ENCODE results near the gene FRYL. TPM values are rescaled to one million over a fixed set of nuclear protein-coding genes. Genes with fewer than 3 reads are reported as not detected.

The FRYL gene
- polyA plus RNA-seq, 3 donors, result 10.8 to 15.8 (median 14.4) TPM

DNA sequence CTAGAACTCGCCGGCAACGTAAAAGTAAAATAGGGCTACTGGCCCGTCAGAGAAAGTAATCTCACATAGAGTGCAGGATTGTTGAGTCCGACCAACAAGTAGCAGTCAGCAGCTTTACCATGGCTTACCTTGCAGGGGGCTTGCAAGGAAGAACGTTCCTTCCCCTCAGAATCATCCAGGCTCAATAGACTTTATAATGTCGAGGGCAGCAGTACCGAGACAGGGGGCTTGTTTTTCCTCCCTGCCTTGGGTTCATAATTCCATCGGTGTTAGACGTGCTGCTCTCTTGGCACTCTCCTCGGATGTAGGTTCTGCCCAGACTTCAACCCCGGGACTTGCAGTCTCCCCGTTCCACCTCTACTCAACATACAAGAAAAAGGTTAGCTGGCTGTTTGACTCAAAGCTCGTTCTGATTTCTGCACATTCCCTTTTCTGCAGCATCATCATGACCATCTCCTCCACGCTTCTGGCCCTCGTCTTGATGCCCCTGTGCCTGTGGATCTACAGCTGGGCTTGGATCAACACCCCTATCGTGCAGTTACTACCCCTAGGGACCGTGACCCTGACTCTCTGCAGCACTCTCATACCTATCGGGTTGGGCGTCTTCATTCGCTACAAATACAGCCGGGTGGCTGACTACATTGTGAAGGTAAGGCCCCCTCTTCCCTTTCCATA lies 295.4 kb downstream of the FRYL start:
- H3K9me3 Mint-ChIP-seq, result peaks cover 0 to 23% (median 14%) of the 10 kb centered on the region in 7 donors
- DNase-seq, result no peak

DNA sequence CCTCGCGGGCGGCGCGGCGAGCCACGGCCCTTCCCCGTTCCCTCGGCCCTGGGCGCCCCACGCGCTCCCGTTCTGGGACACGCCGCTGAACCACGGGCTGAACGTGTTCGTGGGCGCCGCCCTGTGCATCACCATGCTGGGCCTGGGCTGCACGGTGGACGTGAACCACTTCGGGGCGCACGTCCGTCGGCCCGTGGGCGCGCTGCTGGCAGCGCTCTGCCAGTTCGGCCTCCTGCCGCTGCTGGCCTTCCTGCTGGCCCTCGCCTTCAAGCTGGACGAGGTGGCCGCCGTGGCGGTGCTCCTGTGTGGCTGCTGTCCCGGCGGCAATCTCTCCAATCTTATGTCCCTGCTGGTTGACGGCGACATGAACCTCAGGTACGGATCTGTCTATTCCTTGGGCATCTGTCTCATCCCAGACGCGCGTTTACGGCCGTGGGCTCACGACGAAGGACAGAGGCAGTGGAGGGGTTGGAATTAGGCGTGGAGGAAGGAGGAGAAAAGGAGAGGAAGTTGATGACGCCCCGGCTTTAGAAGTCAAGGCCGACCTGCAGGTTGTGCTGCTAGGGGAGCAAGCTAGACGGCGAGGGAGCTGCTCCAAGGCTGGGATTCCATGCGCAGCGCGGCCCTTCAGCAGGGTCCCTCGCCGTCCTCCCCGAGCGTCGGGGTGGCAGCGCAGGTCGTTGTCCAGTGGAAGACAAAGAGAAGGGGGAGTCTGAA lies 296.1 kb downstream of the FRYL start:
- no peak overlapping the region for H3K27ac ChIP-seq (ENCODE audit: low read depth in 1 of 2, low read length in 2 of 2)
- intact Hi-C loops (cut with micrococcal nuclease), result no loop called here
- no peaks in the 10 kb centered on the region for H3K79me2 ChIP-seq (ENCODE audit: insufficient read depth, low read length)
- Mint-ChIP-seq H3K4me1 (peaks cover 20% of the 10 kb centered on the region), H3K27me3 (ENCODE audit: low read depth in 3 of 3) (peaks cover 74 to 76% (median 75%) of the 10 kb centered on the region in 3 donors), H3K36me3 (peaks cover 7 to 15% of the 10 kb centered on the region in 2 donors), H3K9me3 (peaks cover 0 to 23% (median 14%) of the 10 kb centered on the region in 7 donors), H3K27ac (no peak overlapping the region), H3K4me3 (peak overlapping the region; percentile 76 to 93)
- TF ChIP-seq, protein P1, sequence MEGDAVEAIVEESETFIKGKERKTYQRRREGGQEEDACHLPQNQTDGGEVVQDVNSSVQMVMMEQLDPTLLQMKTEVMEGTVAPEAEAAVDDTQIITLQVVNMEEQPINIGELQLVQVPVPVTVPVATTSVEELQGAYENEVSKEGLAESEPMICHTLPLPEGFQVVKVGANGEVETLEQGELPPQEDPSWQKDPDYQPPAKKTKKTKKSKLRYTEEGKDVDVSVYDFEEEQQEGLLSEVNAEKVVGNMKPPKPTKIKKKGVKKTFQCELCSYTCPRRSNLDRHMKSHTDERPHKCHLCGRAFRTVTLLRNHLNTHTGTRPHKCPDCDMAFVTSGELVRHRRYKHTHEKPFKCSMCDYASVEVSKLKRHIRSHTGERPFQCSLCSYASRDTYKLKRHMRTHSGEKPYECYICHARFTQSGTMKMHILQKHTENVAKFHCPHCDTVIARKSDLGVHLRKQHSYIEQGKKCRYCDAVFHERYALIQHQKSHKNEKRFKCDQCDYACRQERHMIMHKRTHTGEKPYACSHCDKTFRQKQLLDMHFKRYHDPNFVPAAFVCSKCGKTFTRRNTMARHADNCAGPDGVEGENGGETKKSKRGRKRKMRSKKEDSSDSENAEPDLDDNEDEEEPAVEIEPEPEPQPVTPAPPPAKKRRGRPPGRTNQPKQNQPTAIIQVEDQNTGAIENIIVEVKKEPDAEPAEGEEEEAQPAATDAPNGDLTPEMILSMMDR (IDR thresholded peaks at IDR 0.05), result no peak
- H3K27me3 ChIP-seq (ENCODE audit: control insufficient read depth in 2 of 2, insufficient read depth in 2 of 2, low read length in 2 of 2), result peaks cover 74 to 86% of the 10 kb centered on the region in 2 donors
- peaks cover 0 to 26% of the 10 kb centered on the region in 2 donors for H3K9me3 ChIP-seq (replicated peaks in 1 of 2; ENCODE audit: control insufficient read depth in 1 of 2, insufficient read depth in 1 of 2, low read length in 2 of 2)
- H2AFZ ChIP-seq (ENCODE audit: insufficient read depth, low read depth, low read length, poor library complexity, severe bottlenecking), result peak overlapping the region; percentile 63
- DNase-seq, result peak in 2 of 3 donors; percentile 7 to 23
- no peaks in the 10 kb centered on the region for H4K20me1 ChIP-seq (ENCODE audit: insufficient read depth, low read length)
- H3K36me3 ChIP-seq (replicated peaks in 1 of 2; ENCODE audit: control insufficient read depth in 1 of 2, insufficient read depth in 2 of 2, low read length in 2 of 2), result no peaks in the 10 kb centered on the region
- no peak overlapping the region for H3K9ac ChIP-seq (ENCODE audit: insufficient read depth, low read length, poor library complexity, severe bottlenecking)
- peaks cover 10 to 14% of the 10 kb centered on the region in 2 donors for H3K4me1 ChIP-seq (ENCODE audit: control insufficient read depth in 1 of 2, insufficient read depth in 2 of 2, low read length in 2 of 2)
- WGBS (ENCODE audit: insufficient coverage), result 12% methylated on average over 66 of the region's 66 CpGs
- H3K4me3 ChIP-seq (replicated peaks in 1 of 3; ENCODE audit: low read depth in 2 of 3, low read length in 3 of 3), result peak overlapping the region in 1 of 3 experiments; percentile 63
- peak overlapping the region; percentile 72 for H3K4me2 ChIP-seq (replicated peaks; ENCODE audit: extremely low read depth, low read length, poor library complexity, severe bottlenecking)

More for the DNA sequence above, 295.4 kb downstream of the FRYL start:
- peak overlapping the region; percentile 72 for H3K4me2 ChIP-seq (replicated peaks; ENCODE audit: extremely low read depth, low read length, poor library complexity, severe bottlenecking)
- Mint-ChIP-seq H3K27ac (no peak overlapping the region), H3K27me3 (ENCODE audit: low read depth in 3 of 3) (peaks cover 81 to 82% (median 82%) of the 10 kb centered on the region in 3 donors), H3K36me3 (peaks cover 7 to 15% of the 10 kb centered on the region in 2 donors), H3K4me1 (peaks cover 23% of the 10 kb centered on the region), H3K4me3 (peak overlapping the region; percentile 76 to 93)
- H3K27ac ChIP-seq (ENCODE audit: low read depth in 1 of 2, low read length in 2 of 2), result no peak overlapping the region
- H3K27me3 ChIP-seq (ENCODE audit: control insufficient read depth in 2 of 2, insufficient read depth in 2 of 2, low read length in 2 of 2), result peaks cover 79 to 91% of the 10 kb centered on the region in 2 donors
- H2AFZ ChIP-seq (ENCODE audit: insufficient read depth, low read depth, low read length, poor library complexity, severe bottlenecking), result peak overlapping the region; percentile 63
- H3K9ac ChIP-seq (ENCODE audit: insufficient read depth, low read length, poor library complexity, severe bottlenecking), result no peak overlapping the region
- intact Hi-C loops (cut with micrococcal nuclease), result no loop called here
- H3K9me3 ChIP-seq (replicated peaks in 1 of 2; ENCODE audit: control insufficient read depth in 1 of 2, insufficient read depth in 1 of 2, low read length in 2 of 2), result peaks cover 0 to 26% of the 10 kb centered on the region in 2 donors
- no peaks in the 10 kb centered on the region for H4K20me1 ChIP-seq (ENCODE audit: insufficient read depth, low read length)
- H3K36me3 ChIP-seq (replicated peaks in 1 of 2; ENCODE audit: control insufficient read depth in 1 of 2, insufficient read depth in 2 of 2, low read length in 2 of 2), result no peaks in the 10 kb centered on the region
- peak overlapping the region in 1 of 3 experiments; percentile 63 for H3K4me3 ChIP-seq (replicated peaks in 1 of 3; ENCODE audit: low read depth in 2 of 3, low read length in 3 of 3)
- 18% methylated on average over 18 of the region's 22 CpGs for WGBS (ENCODE audit: insufficient coverage)
- H3K4me1 ChIP-seq (ENCODE audit: control insufficient read depth in 1 of 2, insufficient read depth in 2 of 2, low read length in 2 of 2), result peaks cover 10 to 14% of the 10 kb centered on the region in 2 donors
- no peaks in the 10 kb centered on the region for H3K79me2 ChIP-seq (ENCODE audit: insufficient read depth, low read length)
- TF ChIP-seq, protein P1 (IDR thresholded peaks at IDR 0.05), result no peak

Measured in CD14-positive monocyte (primary cell).